K562 (cell line): ENCODE results near the gene USP12. TPM values are rescaled to one million over a fixed set of nuclear protein-coding genes. Genes with fewer than 3 reads are reported as not detected.

Source experiments
- BCL6 ChIP-seq: fragments of 250-450 bp; sonication (Bioruptor Pico); IDR thresholded peaks from 2 replicates; pipeline ENCODE4 v1.4.0; 2020
- BRF2 ChIP-seq: IDR thresholded peaks from 3 replicates; pipeline ENCODE4 v1.6.1; 2011; ENCODE audit warnings: borderline replicate concordance, mild to moderate bottlenecking; ENCODE audit not compliant: insufficient read length, insufficient read depth
- CHD4 ChIP-seq: fragments of 200-600 bp; sonication (generic); IDR thresholded peaks from 3 replicates; pipeline ENCODE4 v1.6.1; 2012; ENCODE audit warnings: low read depth, mild to moderate bottlenecking, mixed read lengths, low read length, inconsistent platforms; ENCODE audit not compliant: insufficient read depth, insufficient replicate concordance, poor library complexity, severe bottlenecking
- DIDO1 ChIP-seq: fragments of 450-650 bp; IDR thresholded peaks from 2 replicates; pipeline ENCODE4 v1.6.1; 2016; ENCODE audit warnings: low read depth, missing biosample characterization, missing genetic modification characterization
- HMBOX1 ChIP-seq: sonication (generic); IDR thresholded peaks from 2 replicates; pipeline ENCODE4 v1.6.1; 2016
- KLF10 ChIP-seq: fragments of 250-450 bp; sonication (Bioruptor Pico); IDR thresholded peaks from 2 replicates; pipeline ENCODE4 v1.6.1; 2021; ENCODE audit warnings: matching md5 sums
- MCM5 ChIP-seq: fragments of 450-650 bp; IDR thresholded peaks from 2 replicates; pipeline ENCODE4 v1.6.1; 2016; ENCODE audit warnings: low read depth
- PHF8 ChIP-seq: fragments of 200-600 bp; sonication (generic); IDR thresholded peaks from 2 replicates; pipeline ENCODE4 v1.6.1; 2012; ENCODE audit warnings: mixed run types, mild to moderate bottlenecking, inconsistent platforms, low read length, moderate library complexity, borderline replicate concordance
- PRMT5 ChIP-seq: sonication (generic); formaldehyde crosslinking; IDR thresholded peaks from 2 replicates; pipeline ENCODE4 v1.5.0; 2020; ENCODE audit warnings: missing genetic modification reagents
- ZBTB43 ChIP-seq: sonication (generic); formaldehyde crosslinking; IDR thresholded peaks from 2 replicates; pipeline ENCODE4 v1.8.0; 2023; ENCODE audit warnings: mild to moderate bottlenecking, missing genetic modification reagents
- ZHX1 ChIP-seq: fragments of 150-350 bp; conservative IDR thresholded peaks from 2 replicates; pipeline ENCODE4 v1.6.1; 2014; ENCODE audit warnings: low read length
- ZNF239 ChIP-seq: fragments of 250-450 bp; sonication (Bioruptor Pico); IDR thresholded peaks from 2 replicates; pipeline ENCODE4 v1.4.0; 2020; ENCODE audit warnings: mild to moderate bottlenecking
- ZNF436 ChIP-seq: fragments of 250-450, 450-650 bp; sonication (Bioruptor Pico); formaldehyde crosslinking; IDR thresholded peaks from 2 replicates; pipeline ENCODE4 v1.7.0; 2020; ENCODE audit warnings: mild to moderate bottlenecking
- ZSCAN29 ChIP-seq: fragments of 450-650 bp; IDR thresholded peaks from 2 replicates; pipeline ENCODE4 v1.6.1; 2017
- polyA plus RNA-seq, 8 experiments: library from polyadenylated mRNA; depleted of rRNA in 4 of 8; stranded (reverse) in 5 of 8; unstranded in 3 of 8; fragments of >200 nt; fragmentation: Nextera tagmentation in 2 of 8; fragmentation: Illumina TruSeq in 1 of 8; extraction: Ambion mirVana in 2 of 8; extraction: Trizol in 1 of 8; gene quantifications; 2 replicates each; pipeline versions ENCODE4 v1.2.1 to v1.2.3, GENCODE V29; 2011 to 2014; ENCODE audit warnings: inconsistent platforms in 1 of 8, missing spikeins in 1 of 8
- total RNA-seq, 7 experiments: library from RNA; depleted of rRNA in 6 of 7; stranded (reverse); fragments of >200 nt in 6 of 7; fragmentation: Illumina TruSeq in 2 of 7; extraction: Trizol in 2 of 7; gene quantifications; 2 replicates each; pipeline versions ENCODE4 v1.2.1 to v1.2.3, GENCODE V29; 2011 to 2021; ENCODE audit warnings: low replicate concordance in 1 of 7

The USP12 gene
- total and polyA plus RNA-seq, 9 of the 15 experiments (the other 6 are each of a cell fraction or from before 2014, with no cell fraction given): 1.8 to 20.5 (median 13.3) TPM

DNA sequence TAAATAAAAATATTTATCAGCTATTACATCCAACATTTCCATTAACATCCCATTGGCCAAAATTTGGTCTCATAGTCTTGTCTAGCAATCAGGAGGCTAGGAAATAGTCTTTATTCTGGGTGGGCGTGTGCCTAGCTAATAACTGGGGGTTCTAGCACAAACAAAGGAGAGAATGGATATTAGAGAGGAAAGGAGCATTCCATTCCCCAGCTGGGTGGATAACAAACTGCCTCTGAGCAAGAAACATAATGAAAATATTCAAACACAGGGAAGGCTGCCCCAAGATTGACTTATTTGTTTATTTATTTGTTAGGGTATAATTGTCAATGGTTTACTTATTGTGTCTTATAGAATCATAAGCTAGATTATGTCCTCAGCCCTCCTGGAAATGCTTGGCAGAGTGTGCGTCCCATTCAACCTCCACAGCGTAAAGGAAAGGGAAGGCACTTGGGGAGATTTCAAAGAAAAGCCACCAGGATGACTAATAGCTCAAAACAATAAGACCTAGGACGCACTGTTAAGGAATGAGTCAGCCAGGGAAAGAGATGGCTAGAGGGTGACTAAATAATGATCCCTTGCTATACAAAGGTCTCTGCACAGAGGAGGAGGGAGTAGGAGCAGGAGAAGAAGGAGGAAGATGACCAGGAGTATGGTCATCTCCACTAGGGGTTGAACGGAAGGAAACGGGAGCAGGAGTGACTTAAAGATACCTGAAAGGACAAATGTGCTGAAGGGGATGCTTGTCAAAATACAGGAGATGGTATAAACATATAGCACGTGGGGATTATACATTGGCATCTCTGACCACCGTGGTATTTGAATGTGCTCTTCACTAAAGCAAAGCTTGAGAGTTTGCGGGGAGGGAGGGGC is 23.5 kb upstream of the USP12 start (continued):
- TF ChIP-seq DIDO1 (tag) (no peak), KLF10 (CRISPR knock-in tag) (no peak), ZNF239 (no peak), BRF2 (no peak), PRMT5 (no peak), ZBTB43 (CRISPR knock-in tag) (no peak), PHF8 (no peak), BCL6 (CRISPR knock-in tag) (no peak), HMBOX1 (peak; percentile 58; the same call in 1 of the 2 replicates), ZNF436 (no peak), CHD4 (no peak), MCM5 (no peak), ZSCAN29 (no peak), ZHX1 (no peak)
